Breast epithelium (tissue), 4 donors: ENCODE data around the gene ST6GALNAC3. TPM values are rescaled to one million over a fixed set of nuclear protein-coding genes. Genes with fewer than 3 reads are reported as not detected.
"Not testable (repeated sequence)": the region's sequence is repeated elsewhere in the genome, so short reads cannot be mapped to it uniquely, and the experiment has no call there.

Experiments
- DNase-seq, 2 donors: peaks; one replicate each; pipeline ENCODE4 v3.0.0-alpha.2; 2019; ENCODE audit warnings: low spot score in 2 of 2
- H3K27ac ChIP-seq, 2 donors: fragments of 200-600 bp; sonication (generic) in 1 of 2; one replicate each; pipeline ENCODE4 v1.5.1; 2016 to 2019; ENCODE audit warnings: mild to moderate bottlenecking in 1 of 2
- H3K27me3 ChIP-seq, 2 donors: fragments of 200-600 bp; sonication (generic) in 1 of 2; one replicate each; pipeline versions ENCODE4 v1.5.1 to v1.6.0; 2017 to 2019; ENCODE audit warnings: control low read depth in 1 of 2, mild to moderate bottlenecking in 1 of 2
- H3K36me3 ChIP-seq: fragments of 200-600 bp; one replicate; pipeline ENCODE4 v1.5.1; 2019
- H3K4me1 ChIP-seq, 2 donors: fragments of 200-600 bp; sonication (generic); one replicate each; pipeline ENCODE4 v1.5.1; 2016 to 2019; ENCODE audit warnings: control low read depth in 1 of 2
- H3K4me3 ChIP-seq, 3 donors: fragments of 200-600 bp; sonication (generic); 1 replicate in 2 of 3; 2 replicates in 1 of 3; pipeline ENCODE4 v1.5.1; 2016 to 2019; ENCODE audit warnings: mild to moderate bottlenecking in 3 of 3, moderate library complexity in 2 of 3
- H3K9me3 ChIP-seq, 2 donors: fragments of 200-600 bp; sonication (generic) in 1 of 2; one replicate each; pipeline ENCODE4 v1.5.1; 2016 to 2019; ENCODE audit warnings: control low read depth in 1 of 2
- CTCF ChIP-seq, 3 donors: fragments of 450-650 bp; IDR thresholded peaks; one replicate each; pipeline ENCODE4 v1.5.1; 2016 to 2017; ENCODE audit warnings: antibody characterized with exemption in 3 of 3, mild to moderate bottlenecking in 3 of 3, moderate library complexity in 3 of 3
- POLR2A ChIP-seq: fragments of 450-650 bp; IDR thresholded peaks from one replicate; pipeline ENCODE4 v1.6.1; 2016; ENCODE audit warnings: antibody characterized with exemption, mild to moderate bottlenecking, moderate library complexity
- POLR2AphosphoS5 ChIP-seq, 3 donors: sonication (generic); formaldehyde crosslinking; IDR thresholded peaks; one replicate each; pipeline ENCODE4 v1.6.1; 2017; ENCODE audit warnings: antibody characterized with exemption in 3 of 3
- intact Hi-C: fragments of 100-400 bp; cut with DNase I; formaldehyde crosslinking; loops from one replicate; pipeline ENCODE4 v1.15.1; 2023; ENCODE audit warnings: low total_unique reads
- total RNA-seq, 3 donors: library from RNA; depleted of rRNA; stranded (reverse); fragments of >200 nt; gene quantifications; one replicate each; pipeline ENCODE4 v1.1.0, GENCODE V29; 2016

Gene ST6GALNAC3
- total RNA-seq, 3 donors from 2014 or later, result 4.1 to 14.4 (median 8.5) TPM

GRCh38 chr1:76639181-76639580 is 564.6 kb downstream of the ST6GALNAC3 start:
- intact Hi-C loops, result no loop called here
- no peak for TF ChIP-seq POLR2A
- TF ChIP-seq POLR2AphosphoS5 (IDR thresholded peaks at IDR 0.05), result no peak
- DNase-seq, result no peak

GRCh38 chr1:76640092-76640491 is 565.5 kb downstream of the ST6GALNAC3 start:
- Histone ChIP-seq H3K36me3 (no peaks in the 10 kb centered on the region), H3K27me3 (no peaks in the 10 kb centered on the region), H3K9me3 (no peaks in the 10 kb centered on the region), H3K27ac (no peak overlapping the region), H3K4me3 (no peak overlapping the region), H3K4me1 (no peaks in the 10 kb centered on the region)
- TF ChIP-seq CTCF (IDR thresholded peaks at IDR 0.05), result no peak
- no peak for TF ChIP-seq POLR2A
- TF ChIP-seq POLR2AphosphoS5 (IDR thresholded peaks at IDR 0.05), result no peak
- intact Hi-C loops, result no loop called here
- no peak for DNase-seq

More at GRCh38 chr1:76639181-76639580, 564.6 kb downstream of the ST6GALNAC3 start:
- H3K9me3 ChIP-seq, result no peaks in the 10 kb centered on the region
- no peaks in the 10 kb centered on the region for H3K36me3 ChIP-seq
- H3K27me3 ChIP-seq, result no peaks in the 10 kb centered on the region
- H3K4me3 ChIP-seq, result no peak overlapping the region
- H3K4me1 ChIP-seq, result no peaks in the 10 kb centered on the region
- no peak overlapping the region for H3K27ac ChIP-seq

GRCh38 chr1:76640723-76641122 is 566.2 kb downstream of the ST6GALNAC3 start:
- DNase-seq, result no peak
- no peak overlapping the region for H3K27ac ChIP-seq

GRCh38 chr1:76644139-76644538 is 569.6 kb downstream of the ST6GALNAC3 start:
- intact Hi-C loops, result no loop called here
- H3K36me3 ChIP-seq, result no peaks in the 10 kb centered on the region
- H3K27me3 ChIP-seq, result no peaks in the 10 kb centered on the region
- no peak overlapping the region for H3K4me3 ChIP-seq
- TF ChIP-seq POLR2A, result no peak
- no peak for TF ChIP-seq CTCF (IDR thresholded peaks at IDR 0.05)
- no peak for TF ChIP-seq POLR2AphosphoS5 (IDR thresholded peaks at IDR 0.05)
- H3K9me3 ChIP-seq, result no peaks in the 10 kb centered on the region
- no peaks in the 10 kb centered on the region for H3K4me1 ChIP-seq
- no peak for DNase-seq
- no peak overlapping the region for H3K27ac ChIP-seq

More at GRCh38 chr1:76640723-76641122, 566.2 kb downstream of the ST6GALNAC3 start:
- Histone ChIP-seq H3K9me3 (no peaks in the 10 kb centered on the region), H3K4me1 (no peaks in the 10 kb centered on the region), H3K4me3 (no peak overlapping the region), H3K36me3 (no peaks in the 10 kb centered on the region), H3K27me3 (no peaks in the 10 kb centered on the region)
- intact Hi-C loops, result no loop called here
- TF ChIP-seq POLR2A (no peak), CTCF (IDR thresholded peaks at IDR 0.05) (no peak), POLR2AphosphoS5 (IDR thresholded peaks at IDR 0.05) (no peak)

GRCh38 chr1:76652860-76653259 is 578.3 kb downstream of the ST6GALNAC3 start:
- DNase-seq, H3K27me3 ChIP-seq, H3K36me3 ChIP-seq, H3K27ac ChIP-seq, H3K4me3 ChIP-seq, H3K9me3 ChIP-seq, intact Hi-C loops, H3K4me1 ChIP-seq: not testable (repeated sequence)

GRCh38 chr1:76657623-76658022 is 583.1 kb downstream of the ST6GALNAC3 start:
- intact Hi-C loops, result no loop called here
- no peak for DNase-seq
- no peak overlapping the region for H3K4me3 ChIP-seq
- TF ChIP-seq POLR2AphosphoS5 (IDR thresholded peaks at IDR 0.05) (no peak), POLR2A (no peak), CTCF (IDR thresholded peaks at IDR 0.05) (no peak)
- no peaks in the 10 kb centered on the region for H3K9me3 ChIP-seq
- no peaks in the 10 kb centered on the region for H3K27me3 ChIP-seq
- no peak overlapping the region for H3K27ac ChIP-seq
- H3K4me1 ChIP-seq, result no peaks in the 10 kb centered on the region
- H3K36me3 ChIP-seq, result no peaks in the 10 kb centered on the region
